ENCODE data around the gene TP73. TPM values are rescaled to one million over a fixed set of nuclear protein-coding genes. Genes with fewer than 3 reads are reported as not detected.

The TP73 gene
- total RNA-seq, 1 experiment from 2014 or later, result 0.54 TPM

DNA sequence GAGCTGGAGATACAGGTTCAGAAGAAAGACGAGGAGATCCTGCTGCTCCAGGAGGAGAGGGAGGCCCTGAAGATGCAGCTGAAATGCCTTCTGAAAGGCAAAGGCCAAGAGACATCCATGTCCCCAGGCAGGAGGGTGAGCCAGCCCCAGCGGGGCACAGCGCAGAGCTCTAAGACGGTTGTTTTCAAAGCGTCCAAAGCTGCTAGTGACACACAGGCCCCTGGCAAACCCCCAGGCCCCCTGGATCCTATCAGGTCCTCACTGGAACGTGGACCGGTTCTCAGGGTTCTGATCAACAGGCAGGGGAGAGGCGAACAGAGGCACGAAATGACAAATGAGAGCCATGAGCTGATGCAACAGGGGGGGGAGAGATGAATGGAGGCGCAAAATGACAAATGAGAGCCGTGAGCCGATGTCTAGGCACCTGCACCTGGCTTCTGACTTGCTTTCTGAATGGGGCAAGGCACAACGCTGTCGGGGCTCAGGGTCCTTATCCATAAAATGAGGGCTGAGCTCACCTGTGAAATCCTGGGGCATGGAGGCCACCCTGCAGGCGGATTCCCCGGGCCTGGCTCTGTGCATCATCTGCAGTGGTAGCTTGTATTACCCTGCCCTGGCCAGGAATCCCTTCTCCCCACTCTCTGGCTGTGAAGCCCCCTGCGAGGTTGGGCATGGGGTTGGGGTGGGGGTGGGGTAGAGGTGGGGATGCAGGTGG lies 109.1 kb downstream of the TP73 start:
- H3K4me1 Mint-ChIP-seq (ENCODE audit: low read depth, unreplicated experiment), result no peaks in the 10 kb centered on the region
- DNase-seq, result no peak
- TF ChIP-seq, protein P1, sequence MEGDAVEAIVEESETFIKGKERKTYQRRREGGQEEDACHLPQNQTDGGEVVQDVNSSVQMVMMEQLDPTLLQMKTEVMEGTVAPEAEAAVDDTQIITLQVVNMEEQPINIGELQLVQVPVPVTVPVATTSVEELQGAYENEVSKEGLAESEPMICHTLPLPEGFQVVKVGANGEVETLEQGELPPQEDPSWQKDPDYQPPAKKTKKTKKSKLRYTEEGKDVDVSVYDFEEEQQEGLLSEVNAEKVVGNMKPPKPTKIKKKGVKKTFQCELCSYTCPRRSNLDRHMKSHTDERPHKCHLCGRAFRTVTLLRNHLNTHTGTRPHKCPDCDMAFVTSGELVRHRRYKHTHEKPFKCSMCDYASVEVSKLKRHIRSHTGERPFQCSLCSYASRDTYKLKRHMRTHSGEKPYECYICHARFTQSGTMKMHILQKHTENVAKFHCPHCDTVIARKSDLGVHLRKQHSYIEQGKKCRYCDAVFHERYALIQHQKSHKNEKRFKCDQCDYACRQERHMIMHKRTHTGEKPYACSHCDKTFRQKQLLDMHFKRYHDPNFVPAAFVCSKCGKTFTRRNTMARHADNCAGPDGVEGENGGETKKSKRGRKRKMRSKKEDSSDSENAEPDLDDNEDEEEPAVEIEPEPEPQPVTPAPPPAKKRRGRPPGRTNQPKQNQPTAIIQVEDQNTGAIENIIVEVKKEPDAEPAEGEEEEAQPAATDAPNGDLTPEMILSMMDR (IDR thresholded peaks at IDR 0.05; ENCODE audit: unreplicated experiment), result no peak
- H3K9me3 Mint-ChIP-seq (ENCODE audit: low read depth, unreplicated experiment), result peaks cover 4% of the 10 kb centered on the region
- no TSS peak for BruUV-seq (replicated peaks)
- intact Hi-C loops (cut with micrococcal nuclease; ENCODE audit: unreplicated experiment), result no loop called here
- no peak overlapping the region for H3K27ac Mint-ChIP-seq (ENCODE audit: unreplicated experiment)
- peaks cover 83% of the 10 kb centered on the region for H3K27me3 Mint-ChIP-seq (ENCODE audit: unreplicated experiment)
- H3K4me3 Mint-ChIP-seq (ENCODE audit: low read depth, unreplicated experiment), result no peak overlapping the region
- CTCF ChIA-PET, result no interaction called here
- no peaks in the 10 kb centered on the region for H3K36me3 Mint-ChIP-seq (ENCODE audit: insufficient read depth, unreplicated experiment)

DNA sequence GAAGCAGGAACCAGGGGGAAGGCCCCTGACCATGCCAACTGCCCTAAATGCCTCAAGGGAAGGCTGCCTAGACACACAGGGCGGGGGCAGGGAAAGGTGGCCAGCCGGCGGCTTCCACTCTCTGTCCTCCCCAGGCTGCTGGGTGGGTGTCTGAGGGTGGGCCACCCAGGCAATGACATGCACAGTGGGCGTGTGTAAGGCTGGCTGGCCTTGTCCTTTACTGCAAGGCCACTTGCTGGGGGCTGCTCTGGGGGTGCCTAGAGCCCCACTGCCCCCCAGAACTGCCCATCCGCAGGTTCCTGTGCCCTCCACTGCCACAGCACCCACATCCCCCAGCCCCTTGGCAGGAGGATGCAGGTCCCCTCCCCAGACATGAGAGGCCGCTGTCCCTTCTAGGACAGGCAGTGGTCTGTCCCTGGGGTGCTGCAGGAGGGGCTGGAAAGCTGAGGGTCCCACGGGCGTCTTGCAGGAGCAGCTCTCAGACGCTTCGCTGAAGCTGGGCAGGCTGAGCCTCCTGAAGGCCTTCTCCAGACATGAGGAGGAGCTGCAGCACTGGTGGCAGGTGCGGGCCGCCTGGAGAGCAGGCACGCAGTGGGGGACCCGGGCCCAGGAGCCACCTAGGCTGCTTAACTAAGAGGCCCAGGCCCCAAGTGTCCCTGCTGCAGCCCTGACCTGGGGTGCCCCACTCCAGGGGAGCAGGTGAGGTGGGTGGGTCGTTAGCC lies 110.0 kb downstream of the TP73 start:
- no peak for DNase-seq
- no TSS peak for BruUV-seq (replicated peaks)
- Mint-ChIP-seq H3K4me1 (ENCODE audit: low read depth, unreplicated experiment) (no peaks in the 10 kb centered on the region), H3K36me3 (ENCODE audit: insufficient read depth, unreplicated experiment) (no peaks in the 10 kb centered on the region), H3K9me3 (ENCODE audit: low read depth, unreplicated experiment) (peaks cover 4% of the 10 kb centered on the region), H3K27me3 (ENCODE audit: unreplicated experiment) (peaks cover 92% of the 10 kb centered on the region), H3K4me3 (ENCODE audit: low read depth, unreplicated experiment) (no peak overlapping the region), H3K27ac (ENCODE audit: unreplicated experiment) (no peak overlapping the region)
- TF ChIP-seq, protein P1 (IDR thresholded peaks at IDR 0.05; ENCODE audit: unreplicated experiment), result no peak
- CTCF ChIA-PET, result no interaction called here
- intact Hi-C loops (cut with micrococcal nuclease; ENCODE audit: unreplicated experiment), result no loop called here

DNA sequence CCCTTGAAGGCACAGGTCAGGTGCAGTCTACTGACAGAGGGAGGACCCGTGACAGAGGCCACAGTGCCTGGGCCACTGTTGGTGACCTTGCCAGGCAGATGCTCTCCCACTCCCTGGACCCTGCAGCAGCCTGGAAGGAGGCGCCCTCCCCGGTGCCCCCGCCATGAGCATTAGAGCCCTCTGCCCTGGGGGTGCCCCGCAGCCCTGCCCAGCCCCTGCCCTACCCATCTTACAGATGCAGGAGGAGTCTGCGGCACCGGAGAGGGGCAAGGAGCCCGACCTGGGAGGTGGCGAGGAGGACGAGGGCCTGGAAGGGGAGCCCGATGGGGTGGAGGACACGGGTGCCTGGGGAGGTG lies 110.5 kb downstream of the TP73 start:
- no TSS peak for BruUV-seq (replicated peaks)
- intact Hi-C loops (cut with micrococcal nuclease; ENCODE audit: unreplicated experiment), result no loop called here
- H3K4me1 Mint-ChIP-seq (ENCODE audit: low read depth, unreplicated experiment), result no peaks in the 10 kb centered on the region
- TF ChIP-seq, protein P1 (IDR thresholded peaks at IDR 0.05; ENCODE audit: unreplicated experiment), result no peak
- peaks cover 95% of the 10 kb centered on the region for H3K27me3 Mint-ChIP-seq (ENCODE audit: unreplicated experiment)
- no peak overlapping the region for H3K27ac Mint-ChIP-seq (ENCODE audit: unreplicated experiment)
- H3K4me3 Mint-ChIP-seq (ENCODE audit: low read depth, unreplicated experiment), result no peak overlapping the region
- peaks cover 4% of the 10 kb centered on the region for H3K9me3 Mint-ChIP-seq (ENCODE audit: low read depth, unreplicated experiment)
- DNase-seq, result no peak
- H3K36me3 Mint-ChIP-seq (ENCODE audit: insufficient read depth, unreplicated experiment), result no peaks in the 10 kb centered on the region
- CTCF ChIA-PET, result no interaction called here

DNA sequence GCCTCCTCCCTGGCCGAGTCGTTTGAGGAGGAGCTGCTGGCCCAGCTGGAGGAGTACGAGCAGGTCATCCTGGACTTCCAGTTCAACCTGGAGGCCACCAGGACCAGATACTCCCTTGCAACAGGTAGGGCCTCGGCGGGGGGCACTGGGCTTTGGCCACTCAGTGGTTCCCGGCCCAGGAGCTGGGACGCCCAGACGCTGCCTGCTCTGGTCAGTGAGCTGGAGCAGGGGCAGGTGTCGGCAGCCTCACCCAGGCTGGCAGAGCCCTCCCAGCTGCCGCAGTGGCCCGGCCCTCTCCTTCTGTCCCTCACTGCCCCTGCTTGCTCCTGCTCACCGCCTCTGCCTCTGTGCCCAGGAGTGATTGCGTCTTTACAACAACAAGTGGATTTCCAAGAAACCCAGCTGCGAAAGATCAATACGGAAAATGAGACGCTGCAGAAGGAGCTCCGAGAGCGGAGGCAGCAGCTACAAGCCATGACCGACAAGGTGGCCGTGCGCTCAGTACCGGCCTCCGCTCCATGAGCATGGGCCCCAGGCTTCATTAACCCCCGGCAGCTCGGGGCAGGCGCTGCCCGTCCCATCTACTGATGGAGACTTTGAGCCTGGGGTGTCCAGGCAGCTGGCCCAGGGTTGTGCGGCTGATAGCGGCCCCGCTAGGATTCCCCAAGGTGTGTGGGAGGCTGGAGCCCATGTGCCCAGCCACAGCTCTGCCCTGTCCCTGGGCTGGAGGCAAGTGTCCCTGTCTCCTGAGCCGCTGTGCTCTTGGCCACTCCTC lies 111.2 kb downstream of the TP73 start:
- H3K9me3 Mint-ChIP-seq (ENCODE audit: low read depth, unreplicated experiment), result peaks cover 4% of the 10 kb centered on the region
- no TSS peak for BruUV-seq (replicated peaks)
- intact Hi-C loops (cut with micrococcal nuclease; ENCODE audit: unreplicated experiment), result no loop called here
- CTCF ChIA-PET, result no interaction called here
- H3K27ac Mint-ChIP-seq (ENCODE audit: unreplicated experiment), result no peak overlapping the region
- no peaks in the 10 kb centered on the region for H3K4me1 Mint-ChIP-seq (ENCODE audit: low read depth, unreplicated experiment)
- no peak overlapping the region for H3K4me3 Mint-ChIP-seq (ENCODE audit: low read depth, unreplicated experiment)
- H3K27me3 Mint-ChIP-seq (ENCODE audit: unreplicated experiment), result peaks cover 89% of the 10 kb centered on the region
- TF ChIP-seq, protein P1 (IDR thresholded peaks at IDR 0.05; ENCODE audit: unreplicated experiment), result no peak
- DNase-seq, result no peak
- H3K36me3 Mint-ChIP-seq (ENCODE audit: insufficient read depth, unreplicated experiment), result no peaks in the 10 kb centered on the region
